ENCODE results near the gene PLEKHF1.

Gene PLEKHF1

GRCh38 chr19:29635963-29636362 is 29.3 kb upstream of the PLEKHF1 start:
- DNase-seq, result no peak

DNA sequence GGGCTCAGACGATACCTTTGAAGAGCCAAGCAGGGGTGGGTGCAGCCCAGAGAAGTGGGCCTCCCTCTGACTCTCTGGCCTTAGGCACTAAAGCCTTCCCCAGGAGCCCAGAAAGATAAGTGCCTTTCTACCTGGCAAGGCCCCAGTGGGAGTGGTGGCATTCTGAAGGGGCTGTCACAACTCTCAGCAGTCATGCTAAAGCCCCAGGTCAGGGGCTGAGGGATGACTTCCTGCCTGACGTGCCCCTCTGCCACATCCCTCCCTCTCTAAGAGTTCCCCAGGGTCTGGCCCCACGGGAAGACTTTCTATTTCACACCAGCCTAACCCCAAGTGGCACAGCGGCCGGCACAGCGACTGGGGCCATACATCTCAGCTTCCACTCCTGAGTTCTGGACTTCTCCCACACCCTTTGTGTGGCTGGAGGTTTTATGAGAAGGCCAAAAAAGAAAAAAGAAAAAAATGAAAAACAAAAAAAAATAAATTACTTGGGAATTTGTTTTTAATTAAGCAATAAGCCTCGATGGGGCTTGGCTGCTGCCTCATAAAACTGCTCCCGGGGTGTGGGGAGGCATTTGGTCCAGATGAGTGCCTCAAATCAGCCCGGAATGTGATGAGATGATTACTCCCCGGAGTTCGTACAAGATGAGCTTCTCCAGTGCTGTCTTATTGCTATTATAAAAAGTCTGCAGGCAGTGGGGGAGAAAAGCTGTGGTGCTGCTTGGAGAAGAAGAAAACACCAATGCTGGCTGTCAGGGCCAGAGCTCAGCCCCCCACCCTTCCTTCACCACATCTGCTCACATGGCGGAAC is 28.5 kb upstream of the PLEKHF1 start:
- no peak for DNase-seq

- DNase-seq, result no peak
Measured at GRCh38 chr19:29639086-29639485, 26.2 kb upstream of the PLEKHF1 start.

GRCh38 chr19:29640231-29640630 is 25.0 kb upstream of the PLEKHF1 start:
- no peak for DNase-seq

- no peak for DNase-seq
Measured at GRCh38 chr19:29641597-29641996, 23.7 kb upstream of the PLEKHF1 start.

GRCh38 chr19:29643361-29643935 is 21.8 kb upstream of the PLEKHF1 start:
- no peak for DNase-seq

- no peak for DNase-seq
Measured at GRCh38 chr19:29644210-29644609, 21.1 kb upstream of the PLEKHF1 start.

DNA sequence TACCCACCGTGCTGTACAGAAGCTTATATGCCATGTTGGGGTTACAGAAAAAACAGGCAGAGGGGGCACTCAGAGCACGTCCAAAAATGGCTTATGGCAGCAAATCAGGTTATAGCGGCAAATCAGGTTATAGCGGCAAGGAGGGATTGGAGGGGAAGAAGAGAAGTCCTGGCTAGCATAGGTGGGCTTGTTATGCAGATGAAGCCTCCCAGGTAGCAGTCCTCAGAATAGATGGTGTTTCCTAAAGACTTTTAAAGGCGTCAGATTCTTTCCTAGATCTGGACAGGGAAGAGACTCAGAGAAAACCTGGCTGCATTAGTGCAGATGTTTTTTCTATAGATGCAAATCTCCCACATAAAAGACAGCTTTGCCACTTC is 19.8 kb upstream of the PLEKHF1 start:
- no peak for DNase-seq

DNA sequence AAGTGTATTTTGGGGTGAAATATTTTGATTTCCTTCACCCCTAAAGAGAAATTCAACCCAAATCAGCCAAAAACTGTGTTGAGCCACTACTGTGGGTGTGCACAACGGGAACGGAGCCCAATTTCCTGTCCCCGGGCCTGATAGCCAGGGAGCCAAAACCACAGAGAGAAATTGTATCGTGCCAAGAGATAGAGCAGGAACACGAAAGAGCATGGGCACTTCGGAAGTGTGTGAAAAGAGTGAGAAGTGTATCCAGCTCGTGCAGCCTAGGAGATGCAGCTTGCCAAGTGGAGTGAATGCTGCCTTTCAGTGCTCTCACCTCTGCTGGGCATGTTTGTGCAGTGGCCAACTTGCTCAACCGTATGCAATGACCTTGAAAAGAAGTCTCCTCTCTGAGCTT is 19.4 kb upstream of the PLEKHF1 start:
- no peak for DNase-seq

DNA sequence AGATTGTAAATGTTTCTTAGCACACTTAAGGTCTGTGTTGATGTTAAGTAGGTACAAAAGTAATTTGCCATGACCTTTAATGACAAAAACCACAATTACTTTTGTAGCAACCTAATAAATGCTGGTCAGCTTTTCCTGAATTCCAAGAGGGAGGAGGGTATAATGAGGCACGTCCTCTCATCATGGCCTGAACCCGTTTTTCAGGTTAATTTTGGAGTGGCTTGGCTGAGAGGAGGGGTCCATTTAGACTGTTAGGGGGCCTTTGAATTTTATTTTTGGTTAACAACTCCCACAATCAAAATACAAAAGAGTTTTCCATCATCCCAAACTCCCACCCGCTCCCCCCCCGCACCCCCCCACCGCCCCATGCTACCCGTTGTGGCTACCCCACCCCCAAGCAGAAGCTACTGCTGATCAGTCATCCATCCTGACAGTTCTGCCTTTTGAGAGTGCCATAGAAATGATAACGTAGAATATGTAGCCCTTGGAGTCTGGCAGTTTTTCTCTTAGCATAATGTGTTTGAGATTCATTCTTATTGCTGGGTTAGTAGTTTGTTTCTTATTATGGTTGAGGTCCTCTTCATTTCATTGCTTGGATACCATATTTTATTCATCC is 14.4 kb upstream of the PLEKHF1 start:
- no peak for DNase-seq

DNA sequence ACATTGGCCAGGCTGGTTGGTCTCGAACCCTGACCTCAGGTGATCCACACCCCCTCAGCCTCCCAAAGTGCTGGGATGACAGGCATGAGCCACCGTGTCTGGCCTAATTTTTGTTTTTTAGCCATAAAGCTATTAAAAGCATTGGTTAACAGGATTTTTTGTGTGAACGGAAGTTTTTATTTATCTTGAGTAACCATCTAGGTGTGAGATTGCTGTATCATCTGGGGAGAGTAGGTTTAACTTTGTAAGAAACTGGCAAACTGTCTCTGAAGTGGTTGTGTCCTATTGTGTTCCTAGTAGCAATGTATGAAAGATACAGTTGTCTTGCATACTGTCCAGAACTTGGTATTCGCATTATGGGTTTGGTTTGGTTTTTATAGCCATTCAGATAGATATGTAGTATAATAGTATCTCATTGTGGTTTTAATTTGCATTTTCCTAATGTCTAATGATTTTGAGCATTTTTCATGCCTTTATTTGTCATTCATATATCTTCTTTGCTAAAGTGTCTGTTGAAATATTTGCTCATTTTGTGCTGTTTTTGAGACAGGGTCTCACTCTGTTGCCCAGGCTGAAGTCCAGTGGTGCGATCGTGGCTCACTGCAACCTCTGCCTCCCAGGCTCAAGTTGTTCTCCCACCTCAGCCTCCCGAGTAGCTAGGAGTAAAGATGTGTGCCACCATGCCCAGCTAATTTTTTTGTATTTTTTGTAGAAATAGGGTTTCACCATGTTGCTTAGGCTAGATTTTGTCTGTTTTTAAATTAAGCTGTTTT is 13.5 kb upstream of the PLEKHF1 start:
- no peak for DNase-seq

DNA sequence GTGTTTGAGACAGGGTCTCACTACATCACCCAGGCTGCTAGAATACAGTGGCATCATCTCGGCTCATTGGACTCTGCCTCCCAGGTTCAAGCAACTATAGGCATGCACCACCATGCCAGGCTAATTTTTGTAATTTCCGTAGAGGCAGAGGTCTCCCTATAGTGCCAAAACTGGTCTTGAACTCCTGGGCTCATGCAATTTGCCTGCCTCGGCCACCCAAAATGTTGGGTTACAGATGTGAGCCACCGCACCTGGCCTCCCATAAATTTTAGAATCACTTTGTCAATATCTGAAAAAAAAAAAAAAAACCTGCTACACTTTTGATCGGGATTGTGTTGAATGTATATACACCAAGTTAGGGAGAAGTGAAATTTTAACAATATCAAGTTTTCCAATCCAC is 11.9 kb upstream of the PLEKHF1 start:
- DNase-seq, result no peak

DNA sequence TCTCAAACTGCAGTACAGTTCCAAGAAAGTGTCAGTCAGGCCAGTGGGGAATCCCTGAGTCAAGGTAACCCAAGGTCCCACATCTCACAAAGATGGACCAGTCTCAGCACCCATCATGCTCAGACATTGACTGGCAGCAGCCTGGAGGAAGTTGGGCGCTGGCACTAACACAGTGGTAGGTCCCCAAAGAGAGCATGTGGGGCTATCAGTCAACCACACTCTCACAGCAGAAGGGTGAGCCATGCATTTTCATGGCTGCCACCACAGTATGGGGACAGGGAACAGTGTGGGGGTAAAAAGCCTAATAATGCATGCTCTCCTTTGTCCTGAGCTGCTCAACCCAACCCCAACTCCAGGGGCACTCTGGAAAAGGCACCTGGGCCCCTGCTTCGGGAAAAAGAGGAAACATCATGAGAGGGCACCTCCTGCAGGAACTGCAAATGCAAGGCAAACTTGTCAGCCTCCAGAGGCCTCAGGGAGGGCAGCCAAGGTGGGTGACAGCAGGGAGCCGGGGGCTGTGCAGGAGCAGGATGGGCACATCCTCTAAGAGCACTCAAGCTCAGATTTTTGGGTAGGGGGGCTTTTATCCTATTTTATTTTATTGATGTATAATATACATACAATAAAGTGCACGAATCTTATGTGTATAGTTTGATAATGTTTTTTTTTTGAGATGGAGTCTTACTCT is 9.5 kb upstream of the PLEKHF1 start:
- no peak for DNase-seq

DNA sequence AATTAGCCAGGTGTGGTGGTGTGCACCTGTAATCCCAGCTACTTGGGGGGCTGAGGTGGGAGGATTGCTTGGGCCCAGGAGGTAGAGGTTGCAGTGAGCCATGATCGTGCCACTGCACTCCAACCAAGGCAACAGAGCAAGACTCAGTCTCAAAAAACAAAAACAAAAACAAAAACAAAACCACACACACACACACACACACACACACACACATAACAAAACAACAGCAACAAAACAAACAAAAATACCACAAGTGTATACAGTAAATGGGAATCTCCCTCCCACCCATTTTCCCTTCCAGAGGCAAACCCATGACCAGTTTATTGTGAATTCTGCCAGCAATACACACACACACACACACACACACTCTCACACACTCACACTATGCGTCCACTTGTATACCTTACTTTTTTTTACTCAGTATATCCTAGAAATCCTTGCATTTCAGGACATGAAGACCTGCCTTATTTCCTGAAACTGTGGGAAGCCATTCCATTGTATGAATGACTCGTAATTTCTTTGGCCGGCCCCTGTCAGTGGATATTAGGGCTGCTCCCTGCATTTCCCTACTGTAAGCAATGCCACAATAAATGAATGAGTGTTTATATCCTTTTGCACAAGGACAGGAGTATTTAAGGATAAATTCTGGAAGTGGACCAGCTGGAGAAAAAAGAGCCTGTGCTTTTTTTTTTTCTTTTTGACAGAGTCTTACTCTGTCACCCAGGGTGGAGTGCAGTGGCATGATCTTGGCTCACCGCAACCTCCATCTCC is 6.9 kb upstream of the PLEKHF1 start:
- DNase-seq, result no peak

DNA sequence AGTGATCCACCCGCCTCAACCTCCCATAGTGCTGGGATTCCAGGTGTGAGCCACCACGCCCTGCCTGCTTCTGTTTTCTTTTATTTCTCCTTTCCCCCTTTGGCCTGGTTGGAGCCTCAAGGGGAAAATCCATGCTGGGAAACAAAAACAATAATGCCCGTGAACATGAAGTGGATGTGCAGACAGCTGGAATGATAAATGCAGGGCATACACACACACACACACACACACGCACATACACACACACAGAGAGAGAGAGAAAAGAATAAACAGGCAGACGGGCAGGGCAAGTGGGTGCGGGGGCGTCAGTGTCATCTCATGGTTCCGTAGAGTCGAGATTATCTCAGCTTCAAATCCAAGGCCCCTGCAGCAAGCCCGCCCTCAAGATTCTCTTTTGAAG is 4.4 kb upstream of the PLEKHF1 start:
- peak; percentile 61 for DNase-seq

DNA sequence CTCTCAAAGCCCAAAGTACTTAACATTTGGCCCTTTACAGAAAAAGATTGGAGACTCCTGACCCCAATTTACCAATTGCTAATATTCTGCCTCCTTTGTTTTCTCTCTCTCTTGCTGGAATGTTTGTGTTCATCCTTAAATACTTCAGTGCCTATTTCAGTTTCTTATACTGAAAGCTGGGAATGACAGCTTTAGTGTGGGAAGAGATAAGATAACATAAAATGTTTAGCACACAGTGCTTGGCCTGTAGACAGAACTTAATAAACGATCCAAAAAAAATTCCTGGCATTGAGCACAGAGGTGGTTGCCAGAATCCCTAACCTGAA is 3.0 kb upstream of the PLEKHF1 start:
- no peak for DNase-seq

DNA sequence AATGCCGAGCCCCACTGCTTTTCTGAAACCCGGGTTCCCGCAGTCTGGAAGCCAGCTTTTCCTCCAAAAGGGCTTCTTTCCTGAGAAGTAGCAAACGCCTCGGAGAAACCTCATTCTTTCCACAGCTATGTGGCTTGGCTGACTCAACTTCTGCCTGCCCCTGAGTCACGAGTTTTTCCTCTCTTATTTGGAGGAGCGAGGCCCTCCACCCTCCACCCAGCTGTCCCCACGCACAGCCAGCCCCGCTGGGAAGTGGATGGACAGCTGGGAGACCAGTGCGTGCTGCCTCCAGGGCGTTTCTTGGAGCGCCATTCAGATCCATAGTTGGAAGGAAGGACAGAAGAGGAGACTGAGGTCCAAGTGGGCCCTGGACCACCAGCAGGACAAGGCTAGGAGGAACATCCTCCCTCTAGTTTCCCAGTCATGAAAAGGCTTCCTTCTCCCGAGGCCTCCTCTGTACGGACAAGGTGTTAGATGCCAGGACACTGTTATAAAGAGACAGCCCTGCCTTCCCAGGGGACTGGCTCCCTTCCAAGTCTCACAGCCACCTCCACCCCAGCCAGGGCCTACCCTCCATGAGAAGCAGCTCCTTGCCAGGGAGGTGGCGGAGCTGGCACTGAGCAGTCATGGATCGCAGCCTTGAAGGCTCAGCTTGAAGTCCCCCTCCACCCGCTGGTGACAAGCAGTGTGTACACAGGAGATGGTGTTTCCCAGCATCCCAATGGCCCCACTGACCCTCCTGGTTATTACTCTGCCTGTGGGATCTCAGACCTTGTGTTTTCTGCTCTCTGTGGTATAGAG is 2.5 kb upstream of the PLEKHF1 start:
- DNase-seq, result peak; percentile 47

- DNase-seq, result no peak
Measured at GRCh38 chr19:29663861-29664752, 1.2 kb upstream of the PLEKHF1 start.

DNA sequence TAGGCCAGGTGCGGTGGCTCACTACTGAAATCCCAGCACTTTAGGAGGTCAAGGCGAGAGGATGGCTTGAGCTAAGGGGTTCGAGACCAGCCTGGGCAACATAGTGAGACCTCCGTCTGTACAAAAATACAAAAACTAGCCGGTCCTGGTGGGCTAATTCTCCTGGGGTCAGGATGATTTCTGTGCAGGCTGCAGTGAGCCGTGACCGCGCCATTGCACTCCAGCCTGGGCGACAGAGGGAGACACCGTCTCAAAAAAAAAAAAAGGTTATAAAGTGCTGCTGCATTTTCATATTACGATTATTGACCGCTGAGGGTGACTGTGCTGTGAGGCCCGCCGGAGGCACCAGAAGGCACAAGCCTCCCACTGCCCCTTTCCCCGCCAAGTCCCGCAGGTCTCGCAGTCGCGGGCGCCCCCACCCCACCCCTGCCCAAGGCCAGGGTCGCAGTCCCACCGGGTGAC is 477 bp upstream of the PLEKHF1 start:
- no peak for DNase-seq
